Measurements from ENCODE around the gene DPF3. TPM values are rescaled to one million over a fixed set of nuclear protein-coding genes. Genes with fewer than 3 reads are reported as not detected.
"Not testable (repeated sequence)": the region's sequence is repeated elsewhere in the genome, so short reads cannot be mapped to it uniquely, and the experiment has no call there.

Gene DPF3
- total RNA-seq, 1 donor from 2014 or later = 4.3 TPM

DNA sequence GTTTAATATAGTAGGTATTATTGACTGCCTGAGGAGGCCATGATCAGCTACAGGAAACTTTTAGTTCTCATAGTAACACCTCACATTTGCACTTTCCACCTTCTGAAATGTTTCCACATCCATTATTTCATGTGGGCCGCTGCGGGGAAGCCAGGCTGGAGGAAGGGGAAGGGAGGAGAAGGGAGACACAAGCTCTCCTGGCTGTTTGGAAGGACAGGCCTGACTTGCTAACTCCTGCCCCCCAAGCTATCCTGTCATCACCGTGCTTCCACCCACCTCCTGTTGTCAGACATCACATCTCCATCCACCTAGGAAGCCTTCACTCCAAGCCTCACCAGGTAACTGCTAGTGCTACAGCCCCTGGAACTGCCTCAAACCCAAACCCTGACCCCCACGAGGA is 9.5 kb downstream of the DPF3 start:
- H3K27ac Mint-ChIP-seq = peak overlapping the region; percentile 21
- H3K4me1 Mint-ChIP-seq (ENCODE audit: low read depth) = peaks cover 52% of the 10 kb centered on the region
- peaks cover 6% of the 10 kb centered on the region for H3K27me3 Mint-ChIP-seq (ENCODE audit: insufficient read depth)
- intact Hi-C loops (cut with micrococcal nuclease) = loop anchor here (1.0 kb wide), 1 partner anchor 10 kb away; the partner anchor contains the start of gene DPF3
- H3K9me3 Mint-ChIP-seq = peaks cover 4% of the 10 kb centered on the region
- no peak for DNase-seq (ENCODE audit: low spot score)
- H3K4me3 Mint-ChIP-seq = no peak overlapping the region
- H3K36me3 Mint-ChIP-seq (ENCODE audit: low read depth) = peaks cover 19% of the 10 kb centered on the region

DNA sequence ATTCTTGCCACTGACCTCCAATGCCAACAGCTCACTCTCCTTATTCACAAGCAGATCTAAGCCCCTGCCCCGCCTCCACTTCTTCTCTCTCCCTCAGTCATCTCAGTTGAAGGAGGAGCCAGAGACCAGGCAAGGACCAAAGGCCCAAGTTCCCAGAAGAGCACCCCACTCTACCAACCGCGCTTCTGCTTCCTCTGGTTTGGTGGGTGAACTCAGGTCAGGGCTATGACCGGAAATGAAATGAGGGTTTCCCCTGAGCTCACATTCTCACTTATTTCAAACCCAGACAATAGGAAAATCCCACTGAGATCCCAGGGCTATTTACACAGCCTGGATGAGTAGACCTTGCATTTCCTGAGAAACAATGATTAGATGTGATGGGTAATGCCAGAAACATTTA is 9.9 kb downstream of the DPF3 start:
- intact Hi-C loops (cut with micrococcal nuclease) = loop anchor here (1.0 kb wide), 1 partner anchor 10 kb away; the partner anchor contains the start of gene DPF3
- Mint-ChIP-seq H3K36me3 (ENCODE audit: low read depth) (peaks cover 21% of the 10 kb centered on the region), H3K27ac (peak overlapping the region; percentile 61), H3K27me3 (ENCODE audit: insufficient read depth) (peaks cover 5% of the 10 kb centered on the region), H3K9me3 (peaks cover 4% of the 10 kb centered on the region), H3K4me3 (no peak overlapping the region), H3K4me1 (ENCODE audit: low read depth) (peaks cover 52% of the 10 kb centered on the region)
- no peak for DNase-seq (ENCODE audit: low spot score)

DNA sequence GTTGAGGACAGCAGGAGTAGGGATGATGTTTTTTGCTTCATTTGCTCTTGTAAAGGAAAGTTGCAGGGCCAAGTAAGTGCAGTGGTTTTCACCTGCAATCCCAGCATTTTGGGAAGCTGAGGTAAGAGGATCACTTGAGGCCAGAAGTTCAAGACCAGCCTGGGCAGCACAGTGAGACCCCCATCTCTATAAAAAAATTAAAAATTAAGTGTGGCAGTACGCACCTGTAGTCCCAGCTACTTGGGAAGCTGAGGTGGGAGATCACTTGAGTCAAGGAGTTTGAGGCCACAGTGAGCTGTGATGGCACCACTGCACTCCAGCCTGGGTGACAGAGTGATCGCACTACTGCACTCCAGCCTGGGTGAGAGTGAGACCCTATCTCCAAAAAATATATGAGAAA is 10.8 kb downstream of the DPF3 start:
- DNase-seq (ENCODE audit: low spot score) = no peak
- peaks cover 3% of the 10 kb centered on the region for H3K27me3 Mint-ChIP-seq (ENCODE audit: insufficient read depth)
- peak overlapping the region; percentile 6 for H3K4me3 Mint-ChIP-seq
- H3K4me1 Mint-ChIP-seq (ENCODE audit: low read depth) = peaks cover 52% of the 10 kb centered on the region
- peaks cover 21% of the 10 kb centered on the region for H3K36me3 Mint-ChIP-seq (ENCODE audit: low read depth)
- intact Hi-C loops (cut with micrococcal nuclease) = no loop called here
- no peak overlapping the region for H3K27ac Mint-ChIP-seq
- peaks cover 4% of the 10 kb centered on the region for H3K9me3 Mint-ChIP-seq

DNA sequence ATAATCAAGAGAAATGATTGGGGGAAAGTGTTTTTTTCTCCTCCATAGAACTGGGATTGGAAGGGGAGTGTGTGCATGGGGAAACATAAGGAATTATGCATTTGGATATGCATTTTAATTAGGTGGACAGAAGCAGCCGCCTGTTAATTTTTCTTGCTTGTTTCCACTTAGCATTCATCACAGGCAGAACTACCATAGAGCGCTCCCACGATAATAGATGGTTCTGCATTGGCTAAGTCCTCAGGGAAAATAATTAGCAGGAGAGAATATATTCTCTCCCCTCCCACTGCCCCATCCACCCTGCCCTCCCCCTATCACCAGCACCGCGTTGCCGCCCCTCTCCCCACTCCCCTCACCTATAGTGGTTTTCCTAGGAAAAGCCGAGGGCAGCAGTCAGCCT is 11.4 kb downstream of the DPF3 start:
- Mint-ChIP-seq H3K4me1 (ENCODE audit: low read depth) (peaks cover 52% of the 10 kb centered on the region), H3K4me3 (peak overlapping the region; percentile 6), H3K27me3 (ENCODE audit: insufficient read depth) (peaks cover 3% of the 10 kb centered on the region), H3K9me3 (peaks cover 4% of the 10 kb centered on the region), H3K36me3 (ENCODE audit: low read depth) (peaks cover 23% of the 10 kb centered on the region), H3K27ac (no peak overlapping the region)
- intact Hi-C loops (cut with micrococcal nuclease) = no loop called here
- DNase-seq (ENCODE audit: low spot score) = no peak

DNA sequence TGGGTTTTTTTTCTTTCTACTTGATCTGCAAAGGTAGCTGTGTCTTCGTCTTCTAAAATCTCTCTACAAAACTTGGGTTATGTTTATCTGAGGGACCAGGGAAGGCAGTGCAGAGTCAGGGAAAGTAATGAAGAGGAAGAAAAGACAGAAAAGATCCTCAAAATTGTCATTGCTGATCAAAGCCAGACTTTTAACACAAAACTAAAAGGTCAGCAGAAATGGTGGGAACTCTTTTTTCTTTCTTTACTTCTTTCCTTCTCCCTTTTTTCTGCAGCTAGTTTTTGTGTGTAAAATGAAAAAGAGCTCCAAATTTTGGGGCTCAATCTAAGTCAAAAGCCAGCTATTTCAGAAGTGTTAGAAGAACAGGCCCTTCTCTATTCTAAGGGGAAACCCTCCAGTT is 11.9 kb downstream of the DPF3 start:
- Mint-ChIP-seq H3K9me3 (peaks cover 4% of the 10 kb centered on the region), H3K27ac (no peak overlapping the region), H3K4me1 (ENCODE audit: low read depth) (peaks cover 52% of the 10 kb centered on the region), H3K27me3 (ENCODE audit: insufficient read depth) (peaks cover 3% of the 10 kb centered on the region), H3K4me3 (no peak overlapping the region), H3K36me3 (ENCODE audit: low read depth) (peaks cover 23% of the 10 kb centered on the region)
- intact Hi-C loops (cut with micrococcal nuclease) = no loop called here
- DNase-seq (ENCODE audit: low spot score) = no peak

DNA sequence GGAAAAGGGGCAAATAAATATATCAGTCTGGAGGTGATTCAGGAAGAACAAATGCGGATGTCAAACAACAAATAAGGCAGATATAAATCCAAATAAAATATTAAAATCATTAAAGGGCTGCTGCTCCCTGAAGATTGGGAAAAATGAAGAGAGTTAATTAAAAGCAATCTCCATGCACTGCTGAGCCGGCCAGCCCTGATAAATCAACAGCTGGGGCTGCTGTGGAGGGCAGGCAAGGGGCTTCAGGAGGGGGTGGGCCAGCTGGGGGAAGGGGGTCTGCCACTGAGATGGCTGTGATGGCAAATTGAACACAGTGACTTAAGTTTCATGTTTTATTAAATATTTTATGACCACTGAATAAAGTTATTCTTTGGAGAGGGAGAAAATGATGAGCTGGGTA is 12.4 kb downstream of the DPF3 start:
- peak overlapping the region; percentile 68 for H3K4me3 Mint-ChIP-seq
- peaks cover 23% of the 10 kb centered on the region for H3K36me3 Mint-ChIP-seq (ENCODE audit: low read depth)
- peaks cover 4% of the 10 kb centered on the region for H3K9me3 Mint-ChIP-seq
- H3K27me3 Mint-ChIP-seq (ENCODE audit: insufficient read depth) = peaks cover 5% of the 10 kb centered on the region
- peak overlapping the region; percentile 52 for H3K27ac Mint-ChIP-seq
- peaks cover 52% of the 10 kb centered on the region for H3K4me1 Mint-ChIP-seq (ENCODE audit: low read depth)
- no peak for DNase-seq (ENCODE audit: low spot score)
- intact Hi-C loops (cut with micrococcal nuclease) = no loop called here

DNA sequence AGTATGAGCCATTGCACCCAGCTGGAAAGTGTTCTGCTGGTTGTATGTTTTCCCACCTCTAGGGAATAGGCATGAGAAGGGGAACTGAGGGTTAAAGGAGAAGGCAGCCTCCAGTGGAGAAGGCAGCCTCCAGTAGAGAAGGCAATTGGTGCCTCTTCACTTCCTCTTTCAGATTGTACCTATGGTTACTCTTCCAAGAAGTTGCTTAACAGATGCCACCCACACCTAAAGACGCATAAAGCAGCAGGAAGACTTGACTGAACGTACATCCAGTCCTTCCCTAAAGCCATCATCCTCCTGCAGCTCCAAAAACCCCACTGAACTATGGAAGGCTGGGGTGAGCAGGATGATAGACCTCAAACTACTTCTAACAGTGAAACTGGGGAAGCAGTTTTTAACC is 13.1 kb downstream of the DPF3 start:
- intact Hi-C loops (cut with micrococcal nuclease) = no loop called here
- Mint-ChIP-seq H3K36me3 (ENCODE audit: low read depth) (peaks cover 21% of the 10 kb centered on the region), H3K27ac (peak overlapping the region; percentile 52), H3K4me1 (ENCODE audit: low read depth) (peaks cover 52% of the 10 kb centered on the region), H3K27me3 (ENCODE audit: insufficient read depth) (peaks cover 5% of the 10 kb centered on the region), H3K9me3 (peaks cover 3% of the 10 kb centered on the region), H3K4me3 (peak overlapping the region; percentile 68)
- DNase-seq (ENCODE audit: low spot score) = no peak

DNA sequence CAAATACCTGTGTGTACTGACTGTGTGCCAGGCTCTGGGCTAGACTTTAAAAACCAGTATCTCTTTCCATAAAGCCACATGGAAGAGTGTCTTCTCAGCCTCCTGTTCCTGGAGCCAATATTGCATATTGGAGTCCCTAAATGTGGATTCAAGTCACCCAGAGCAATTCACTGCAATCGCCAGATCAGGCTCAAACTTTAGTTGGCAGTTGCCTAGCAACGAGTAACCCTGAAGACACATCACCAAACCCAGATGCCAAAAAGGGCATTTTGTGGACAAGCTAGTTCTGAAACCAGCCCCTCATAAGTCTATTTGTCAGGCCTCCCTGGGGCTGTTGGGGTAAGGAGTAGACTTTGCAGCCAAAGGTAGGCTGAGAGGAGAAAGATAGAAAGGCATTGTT is 13.7 kb downstream of the DPF3 start:
- DNase-seq (ENCODE audit: low spot score) = no peak
- intact Hi-C loops (cut with micrococcal nuclease) = no loop called here
- Mint-ChIP-seq H3K9me3 (no peaks in the 10 kb centered on the region), H3K27ac (no peak overlapping the region), H3K27me3 (ENCODE audit: insufficient read depth) (peaks cover 5% of the 10 kb centered on the region), H3K4me1 (ENCODE audit: low read depth) (peaks cover 52% of the 10 kb centered on the region), H3K4me3 (no peak overlapping the region), H3K36me3 (ENCODE audit: low read depth) (peaks cover 18% of the 10 kb centered on the region)

DNA sequence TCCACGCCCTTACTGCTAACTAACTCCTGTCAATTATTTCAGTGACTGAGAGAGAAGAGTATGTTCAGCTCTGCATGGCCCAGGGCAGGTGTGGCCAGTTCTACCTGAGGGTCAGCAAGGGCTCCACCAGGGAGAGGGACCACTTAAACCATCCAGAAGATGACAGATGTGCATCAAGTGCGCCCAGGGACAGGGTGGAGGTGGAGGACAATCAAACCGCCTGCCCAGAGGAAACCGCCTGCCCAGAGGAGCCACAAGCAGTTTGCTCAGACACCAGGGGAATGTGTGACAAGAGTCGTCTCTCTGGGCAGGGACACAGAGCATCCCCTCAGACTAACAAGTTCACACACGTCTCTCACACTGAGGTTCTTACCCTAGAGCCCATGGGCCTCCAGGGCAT is 14.5 kb downstream of the DPF3 start:
- Mint-ChIP-seq H3K4me3 (no peak overlapping the region), H3K36me3 (ENCODE audit: low read depth) (peaks cover 22% of the 10 kb centered on the region), H3K4me1 (ENCODE audit: low read depth) (peaks cover 49% of the 10 kb centered on the region), H3K27me3 (ENCODE audit: insufficient read depth) (peaks cover 5% of the 10 kb centered on the region), H3K27ac (no peak overlapping the region), H3K9me3 (peaks cover 4% of the 10 kb centered on the region)
- intact Hi-C loops (cut with micrococcal nuclease) = no loop called here
- no peak for DNase-seq (ENCODE audit: low spot score)

DNA sequence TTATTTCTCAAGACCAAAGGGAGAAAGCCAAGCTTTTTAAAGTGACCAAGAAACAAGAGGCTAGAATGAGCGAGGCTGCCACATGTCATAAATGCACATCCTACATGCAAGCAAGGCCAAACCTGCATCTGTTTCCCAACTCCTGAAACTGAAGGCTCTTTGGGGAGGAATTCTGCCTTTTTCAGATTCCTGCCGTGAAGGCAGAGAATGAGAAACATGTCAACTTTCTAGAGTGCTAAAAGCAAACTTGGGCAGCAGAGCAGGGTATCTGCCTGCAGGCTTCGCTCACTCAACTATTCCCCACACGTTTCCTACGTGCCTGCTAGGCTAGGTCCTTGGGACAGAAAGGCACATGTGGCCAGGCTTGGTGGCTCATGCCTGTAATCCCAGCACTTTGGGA is 15.2 kb downstream of the DPF3 start:
- intact Hi-C loops (cut with micrococcal nuclease) = no loop called here
- Mint-ChIP-seq H3K9me3 (peaks cover 5% of the 10 kb centered on the region), H3K4me1 (ENCODE audit: low read depth) (peaks cover 42% of the 10 kb centered on the region), H3K4me3 (no peak overlapping the region), H3K36me3 (ENCODE audit: low read depth) (peaks cover 20% of the 10 kb centered on the region), H3K27ac (no peak overlapping the region), H3K27me3 (ENCODE audit: insufficient read depth) (peaks cover 5% of the 10 kb centered on the region)
- DNase-seq (ENCODE audit: low spot score) = no peak

DNA sequence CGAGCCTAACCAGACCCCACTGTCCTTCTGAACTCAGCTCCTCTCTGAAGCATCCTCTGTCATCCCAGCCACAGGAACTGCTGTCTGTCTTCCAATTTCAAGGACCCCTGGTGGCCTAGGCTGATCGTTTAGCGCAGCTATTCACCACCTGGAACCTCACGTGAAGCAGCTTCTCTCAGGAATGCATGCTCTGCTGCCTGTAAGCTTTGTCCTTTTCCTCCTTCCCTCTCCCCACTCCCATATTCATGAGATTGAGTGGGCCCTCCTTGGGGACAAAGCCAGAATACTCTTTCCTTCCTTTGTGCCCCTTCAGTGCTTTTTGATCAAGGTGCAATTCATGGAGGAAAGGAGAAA is 17.2 kb downstream of the DPF3 start:
- H3K27me3 Mint-ChIP-seq (ENCODE audit: insufficient read depth) = peaks cover 5% of the 10 kb centered on the region
- peaks cover 23% of the 10 kb centered on the region for H3K36me3 Mint-ChIP-seq (ENCODE audit: low read depth)
- peaks cover 23% of the 10 kb centered on the region for H3K4me1 Mint-ChIP-seq (ENCODE audit: low read depth)
- no peak for DNase-seq (ENCODE audit: low spot score)
- no peak overlapping the region for H3K27ac Mint-ChIP-seq
- H3K4me3 Mint-ChIP-seq = no peak overlapping the region
- intact Hi-C loops (cut with micrococcal nuclease) = no loop called here
- peaks cover 10% of the 10 kb centered on the region for H3K9me3 Mint-ChIP-seq

DNA sequence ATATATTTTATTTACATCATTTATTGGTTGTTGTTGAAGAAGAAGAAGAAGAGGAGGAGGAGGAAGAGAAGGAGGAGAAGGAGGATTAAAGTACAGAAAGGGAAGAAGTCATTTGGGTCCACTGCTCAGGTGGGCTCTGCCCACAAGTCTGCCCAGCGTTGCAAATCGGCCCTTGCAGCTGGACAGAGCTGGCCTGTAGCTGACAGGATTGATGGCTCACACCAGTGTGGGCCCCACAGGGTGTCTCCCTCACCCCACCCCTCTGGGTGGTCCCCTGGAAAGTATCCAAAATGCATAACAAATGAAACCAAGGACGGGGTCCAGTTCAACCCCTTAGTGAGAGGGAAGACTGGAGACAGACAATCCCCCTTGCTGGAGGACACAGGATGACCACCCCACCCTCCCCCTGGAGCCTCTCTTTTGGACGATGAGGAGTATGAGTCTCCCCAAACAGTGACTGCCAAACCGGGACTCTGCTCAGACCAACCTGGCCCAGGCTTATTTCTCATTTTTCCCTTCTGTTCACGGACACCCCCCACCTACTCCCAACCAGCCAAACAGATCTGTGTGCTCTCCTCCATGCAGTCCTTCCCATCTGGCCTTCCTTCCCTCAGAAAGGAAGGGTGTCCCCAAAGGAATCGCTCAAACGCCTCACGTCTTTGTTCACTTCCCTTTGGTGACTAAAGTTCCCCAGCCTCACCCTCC is 17.7 kb downstream of the DPF3 start:
- Mint-ChIP-seq H3K27me3 (ENCODE audit: insufficient read depth) (peaks cover 8% of the 10 kb centered on the region), H3K4me1 (ENCODE audit: low read depth) (peaks cover 18% of the 10 kb centered on the region), H3K4me3 (no peak overlapping the region), H3K9me3 (peaks cover 12% of the 10 kb centered on the region), H3K36me3 (ENCODE audit: low read depth) (peaks cover 20% of the 10 kb centered on the region), H3K27ac (no peak overlapping the region)
- no peak for DNase-seq (ENCODE audit: low spot score)
- intact Hi-C loops (cut with micrococcal nuclease) = no loop called here

DNA sequence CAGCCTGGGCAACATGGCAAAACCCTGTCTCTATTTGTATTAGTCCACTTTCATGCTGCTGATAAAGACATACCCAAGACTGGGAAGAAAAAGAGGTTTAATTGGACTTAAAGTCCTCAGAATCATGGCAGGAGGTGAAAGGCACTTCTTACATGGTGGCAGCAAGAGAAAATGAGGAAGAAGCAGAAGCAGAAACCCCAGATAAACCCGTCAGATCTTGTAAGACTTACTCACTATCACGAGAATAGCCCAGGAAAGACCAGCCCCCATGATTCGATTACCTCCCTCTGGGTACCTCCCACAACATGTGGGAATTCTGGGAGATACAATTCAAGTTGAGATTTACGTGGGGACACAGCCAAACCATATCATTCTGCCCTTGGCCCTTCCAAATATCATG is 23.0 kb downstream of the DPF3 start:
- H3K4me3 Mint-ChIP-seq; H3K27ac Mint-ChIP-seq; H3K27me3 Mint-ChIP-seq (ENCODE audit: insufficient read depth); intact Hi-C loops (cut with micrococcal nuclease); H3K4me1 Mint-ChIP-seq (ENCODE audit: low read depth); DNase-seq (ENCODE audit: low spot score); H3K36me3 Mint-ChIP-seq (ENCODE audit: low read depth): not testable (repeated sequence)
- H3K9me3 Mint-ChIP-seq = peaks cover 18% of the 10 kb centered on the region

Measured in activated T-helper 1 cell treated with anti-CD3 and anti-CD28 coated beads, Interleukin-12 subunit alpha, Interleukin-12 subunit beta, Interleukin-2, Interleukin-4 antibody, amounts not matched to agents 30 ng/mL and 10 ng/mL and 1 ng/mL, durations not matched to agents 14 hours and 24 hours and 36 hours (primary cell).